ENCODE results near the gene TBC1D20.

DNA sequence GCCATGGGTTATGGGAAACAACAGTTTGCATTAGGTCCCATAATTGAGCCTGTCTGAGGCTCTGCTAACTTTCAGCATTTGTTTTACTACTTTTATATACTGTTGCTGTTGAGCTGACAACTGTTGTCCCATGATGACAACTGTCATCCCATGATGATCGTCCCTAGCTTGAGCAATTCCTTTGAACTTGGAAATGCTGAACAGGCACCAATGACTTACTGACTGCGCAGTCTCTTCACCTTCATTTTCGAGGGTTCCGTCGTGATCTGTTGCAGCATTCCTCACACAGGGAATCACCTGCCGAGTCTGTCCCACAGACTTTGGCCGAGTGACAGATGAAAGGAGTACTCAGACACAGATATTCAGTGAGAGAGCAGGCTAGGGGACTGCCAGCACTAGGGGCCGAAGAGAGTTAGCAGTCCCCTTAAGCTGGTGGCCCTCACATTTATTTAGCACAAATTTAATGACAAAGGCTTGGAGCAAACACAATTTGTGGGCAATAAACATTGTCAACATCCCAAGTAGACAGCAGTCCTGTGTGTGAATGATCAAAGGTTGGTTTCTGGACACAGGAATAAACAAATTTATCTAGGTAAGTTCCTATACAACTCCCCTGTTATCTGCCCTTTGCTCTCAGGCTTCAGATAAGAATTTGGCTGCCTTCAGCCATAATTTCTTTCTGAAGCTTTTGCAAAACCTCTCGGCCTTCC lies 10.0 kb upstream of the TBC1D20 start:
- TF ChIP-seq EZH2phosphoT487 (IDR thresholded peaks at IDR 0.05; ENCODE audit: unreplicated experiment): no peak
- TF ChIP-seq, protein P1, sequence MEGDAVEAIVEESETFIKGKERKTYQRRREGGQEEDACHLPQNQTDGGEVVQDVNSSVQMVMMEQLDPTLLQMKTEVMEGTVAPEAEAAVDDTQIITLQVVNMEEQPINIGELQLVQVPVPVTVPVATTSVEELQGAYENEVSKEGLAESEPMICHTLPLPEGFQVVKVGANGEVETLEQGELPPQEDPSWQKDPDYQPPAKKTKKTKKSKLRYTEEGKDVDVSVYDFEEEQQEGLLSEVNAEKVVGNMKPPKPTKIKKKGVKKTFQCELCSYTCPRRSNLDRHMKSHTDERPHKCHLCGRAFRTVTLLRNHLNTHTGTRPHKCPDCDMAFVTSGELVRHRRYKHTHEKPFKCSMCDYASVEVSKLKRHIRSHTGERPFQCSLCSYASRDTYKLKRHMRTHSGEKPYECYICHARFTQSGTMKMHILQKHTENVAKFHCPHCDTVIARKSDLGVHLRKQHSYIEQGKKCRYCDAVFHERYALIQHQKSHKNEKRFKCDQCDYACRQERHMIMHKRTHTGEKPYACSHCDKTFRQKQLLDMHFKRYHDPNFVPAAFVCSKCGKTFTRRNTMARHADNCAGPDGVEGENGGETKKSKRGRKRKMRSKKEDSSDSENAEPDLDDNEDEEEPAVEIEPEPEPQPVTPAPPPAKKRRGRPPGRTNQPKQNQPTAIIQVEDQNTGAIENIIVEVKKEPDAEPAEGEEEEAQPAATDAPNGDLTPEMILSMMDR (conservative IDR thresholded peaks at IDR 0.05; ENCODE audit: low read depth in 2 of 2): no peak
- no peak for TF ChIP-seq EZH2 (IDR thresholded peaks at IDR 0.05; ENCODE audit: low read depth, unreplicated experiment)

Data from GM23338 (cell line).